Breast epithelium (tissue), 3 donors: Measurements from ENCODE around the gene UBL4B.

Experiments used
- POLR2A ChIP-seq: fragments of 450-650 bp; IDR thresholded peaks from one replicate; pipeline ENCODE4 v1.6.1; 2016; ENCODE audit warnings: antibody characterized with exemption, mild to moderate bottlenecking, moderate library complexity
- POLR2AphosphoS5 ChIP-seq, 3 donors: sonication (generic); formaldehyde crosslinking; IDR thresholded peaks; one replicate each; pipeline ENCODE4 v1.6.1; 2017; ENCODE audit warnings: antibody characterized with exemption in 3 of 3
- TF ChIP-seq, protein P1 (sequence below), 3 donors: fragments of 450-650 bp; IDR thresholded peaks; one replicate each; pipeline ENCODE4 v1.5.1; 2016 to 2017; ENCODE audit warnings: antibody characterized with exemption in 3 of 3, mild to moderate bottlenecking in 3 of 3, moderate library complexity in 3 of 3

DNA sequence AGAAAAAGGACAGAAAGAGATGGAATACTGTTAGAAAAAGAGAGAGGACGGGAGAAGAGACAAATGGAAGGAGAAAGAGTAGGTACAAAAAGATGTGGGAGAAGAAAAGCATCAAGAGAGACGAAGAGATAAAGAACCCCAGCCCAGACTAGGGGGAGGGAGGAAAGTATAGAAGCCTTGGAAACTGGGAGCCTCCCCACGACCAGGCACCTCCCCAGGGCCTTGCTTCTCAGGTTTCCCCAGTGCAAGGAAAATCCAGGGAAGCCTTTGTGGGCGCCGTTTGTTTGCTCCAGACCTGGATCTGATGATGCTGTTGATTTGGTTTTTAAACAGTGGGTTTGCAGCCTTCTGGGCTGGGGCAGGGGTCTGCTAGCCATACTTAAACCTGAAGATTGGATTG is 26.6 kb upstream of the UBL4B start:
- TF ChIP-seq, protein P1, sequence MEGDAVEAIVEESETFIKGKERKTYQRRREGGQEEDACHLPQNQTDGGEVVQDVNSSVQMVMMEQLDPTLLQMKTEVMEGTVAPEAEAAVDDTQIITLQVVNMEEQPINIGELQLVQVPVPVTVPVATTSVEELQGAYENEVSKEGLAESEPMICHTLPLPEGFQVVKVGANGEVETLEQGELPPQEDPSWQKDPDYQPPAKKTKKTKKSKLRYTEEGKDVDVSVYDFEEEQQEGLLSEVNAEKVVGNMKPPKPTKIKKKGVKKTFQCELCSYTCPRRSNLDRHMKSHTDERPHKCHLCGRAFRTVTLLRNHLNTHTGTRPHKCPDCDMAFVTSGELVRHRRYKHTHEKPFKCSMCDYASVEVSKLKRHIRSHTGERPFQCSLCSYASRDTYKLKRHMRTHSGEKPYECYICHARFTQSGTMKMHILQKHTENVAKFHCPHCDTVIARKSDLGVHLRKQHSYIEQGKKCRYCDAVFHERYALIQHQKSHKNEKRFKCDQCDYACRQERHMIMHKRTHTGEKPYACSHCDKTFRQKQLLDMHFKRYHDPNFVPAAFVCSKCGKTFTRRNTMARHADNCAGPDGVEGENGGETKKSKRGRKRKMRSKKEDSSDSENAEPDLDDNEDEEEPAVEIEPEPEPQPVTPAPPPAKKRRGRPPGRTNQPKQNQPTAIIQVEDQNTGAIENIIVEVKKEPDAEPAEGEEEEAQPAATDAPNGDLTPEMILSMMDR (IDR thresholded peaks at IDR 0.05) = no peak
- no peak for TF ChIP-seq POLR2A
- TF ChIP-seq POLR2AphosphoS5 (IDR thresholded peaks at IDR 0.05) = no peak
